ENCODE data around the gene SYTL3. TPM values are rescaled to one million over a fixed set of nuclear protein-coding genes. Genes with fewer than 3 reads are reported as not detected.
A peak's percentile ranks its signal among the peaks of the same experiment; 100 is the strongest.

SYTL3 gene
- total and polyA plus RNA-seq, 2 of the 8 experiments (the other 6 are each of a cell fraction or from before 2014, with no cell fraction given), result 0.27 to 0.99 TPM

DNA sequence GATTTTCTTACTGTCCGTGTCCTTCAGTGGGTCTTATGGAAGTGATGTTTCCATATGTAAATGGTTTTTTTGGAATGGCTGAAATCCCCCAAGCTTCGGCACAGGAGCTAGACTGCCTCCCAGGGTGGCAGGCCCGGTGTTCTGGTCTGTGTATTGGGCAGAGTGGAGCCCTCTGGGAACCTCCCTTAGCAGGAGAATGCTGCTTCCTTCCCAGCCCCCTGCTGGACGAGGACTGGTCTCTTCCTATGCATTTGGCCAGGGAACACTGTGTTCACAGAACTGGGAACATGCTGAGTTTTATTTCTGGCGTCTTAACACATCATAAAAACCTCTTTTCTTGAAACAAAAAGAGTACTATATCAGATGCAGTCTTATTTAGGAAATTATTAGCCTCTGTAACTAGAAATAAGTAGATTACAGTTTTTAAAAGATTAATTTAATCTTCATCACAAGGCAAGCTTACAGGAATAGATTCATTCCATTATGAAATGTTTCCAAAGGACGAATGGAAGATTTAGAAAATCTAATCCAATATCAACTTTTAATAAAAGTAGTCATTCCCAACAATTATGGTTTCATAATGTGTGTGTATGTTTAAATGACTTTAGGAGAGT is 56.6 kb downstream of the SYTL3 start:
- Histone ChIP-seq H2BK15ac (ENCODE audit: low read length) (peak overlapping the region; percentile 19; the same call in 1 of the 2 replicates), H2BK120ac (replicated peaks; ENCODE audit: low read depth, low read length) (no peak overlapping the region), H3K36me3 (ENCODE audit: control insufficient read depth in 2 of 4, insufficient read depth in 4 of 4, low read length in 3 of 4) (no peaks in the 10 kb centered on the region), H3K23me2 (ENCODE audit: low read depth, low read length) (no peaks in the 10 kb centered on the region; the same call in 1 of the 2 replicates), H3K14ac (ENCODE audit: insufficient read length) (no peak overlapping the region), H3K27ac (ENCODE audit: low read depth, low read length) (no peak overlapping the region), H4K5ac (ENCODE audit: insufficient read length, low read depth, low read length) (no peak overlapping the region), H3K4me2 (ENCODE audit: insufficient read depth in 1 of 2, low read depth in 2 of 2, low read length in 2 of 2) (no peak overlapping the region), H3K4me1 (replicated peaks in 1 of 4; ENCODE audit: control insufficient read depth in 3 of 4, insufficient read depth in 4 of 4, low read length in 3 of 4) (peaks cover 0 to 4% (median 1%) of the 10 kb centered on the region in 4 experiments; a peak in 1 of 7 replicates), H2BK5ac (ENCODE audit: low read depth, low read length) (no peak overlapping the region), H3K23ac (ENCODE audit: insufficient read length) (no peak overlapping the region), H2BK12ac (ENCODE audit: low read depth, low read length) (no peak overlapping the region), H4K8ac (ENCODE audit: extremely low read depth, insufficient read depth, low read length) (no peak overlapping the region), H2BK20ac (ENCODE audit: low read length) (no peak overlapping the region), H2AK5ac (ENCODE audit: low read depth, low read length) (no peak overlapping the region), H4K91ac (replicated peaks; ENCODE audit: insufficient read length, low read length) (no peak overlapping the region), H2AFZ (ENCODE audit: low read length) (no peak overlapping the region), H3K4ac (replicated peaks; ENCODE audit: insufficient read length, low read depth, low read length) (no peak overlapping the region), H3K79me1 (ENCODE audit: low read depth, low read length) (no peaks in the 10 kb centered on the region), H3K56ac (replicated peaks; ENCODE audit: insufficient read length, low read depth, low read length) (no peak overlapping the region), H3K79me2 (ENCODE audit: control insufficient read depth in 1 of 2, insufficient read depth in 2 of 2, low read length in 2 of 2) (no peaks in the 10 kb centered on the region), H4K20me1 (replicated peaks in 1 of 2; ENCODE audit: control insufficient read depth in 1 of 2, insufficient read depth in 2 of 2, low read length in 2 of 2) (no peaks in the 10 kb centered on the region), H3K9me3 (ENCODE audit: insufficient read depth in 2 of 2, low read depth in 1 of 2, low read length in 1 of 2) (no peaks in the 10 kb centered on the region), H3K9ac (replicated peaks in 1 of 4; ENCODE audit: extremely low read depth in 1 of 4, low read depth in 3 of 4, low read length in 3 of 4) (no peak overlapping the region), H3K4me3 (ENCODE audit: extremely low read depth in 1 of 4, insufficient read depth in 2 of 4, low read depth in 3 of 4, low read length in 4 of 4) (no peak overlapping the region), H3K18ac (ENCODE audit: extremely low read depth, low read length) (no peak overlapping the region), H3K27me3 (replicated peaks in 1 of 4; ENCODE audit: control insufficient read depth in 3 of 4, extremely low read depth in 1 of 4, insufficient read depth in 3 of 4, low read length in 3 of 4) (no peaks in the 10 kb centered on the region)
- TF ChIP-seq POU5F1 (IDR thresholded peaks at IDR 0.05; ENCODE audit: low read depth, low read length) (no peak), KDM1A (IDR thresholded peaks at IDR 0.05; ENCODE audit: borderline replicate concordance, low read length) (peak; percentile 71; the same call in 1 of the 2 replicates), BACH1 (IDR thresholded peaks at IDR 0.05; ENCODE audit: low read length) (no peak), SP4 (IDR thresholded peaks at IDR 0.05; ENCODE audit: low read length) (no peak), RAD21 (IDR thresholded peaks at IDR 0.05 in 1 of 2, conservative IDR thresholded peaks at IDR 0.05 in 1 of 2; ENCODE audit: low read depth in 2 of 2, low read length in 2 of 2) (peak in 1 of 2 experiments; percentile 30; a peak in 1 of 4 replicates), SIRT6 (IDR thresholded peaks at IDR 0.05; ENCODE audit: low read length) (no peak)
- TF ChIP-seq, protein P1, sequence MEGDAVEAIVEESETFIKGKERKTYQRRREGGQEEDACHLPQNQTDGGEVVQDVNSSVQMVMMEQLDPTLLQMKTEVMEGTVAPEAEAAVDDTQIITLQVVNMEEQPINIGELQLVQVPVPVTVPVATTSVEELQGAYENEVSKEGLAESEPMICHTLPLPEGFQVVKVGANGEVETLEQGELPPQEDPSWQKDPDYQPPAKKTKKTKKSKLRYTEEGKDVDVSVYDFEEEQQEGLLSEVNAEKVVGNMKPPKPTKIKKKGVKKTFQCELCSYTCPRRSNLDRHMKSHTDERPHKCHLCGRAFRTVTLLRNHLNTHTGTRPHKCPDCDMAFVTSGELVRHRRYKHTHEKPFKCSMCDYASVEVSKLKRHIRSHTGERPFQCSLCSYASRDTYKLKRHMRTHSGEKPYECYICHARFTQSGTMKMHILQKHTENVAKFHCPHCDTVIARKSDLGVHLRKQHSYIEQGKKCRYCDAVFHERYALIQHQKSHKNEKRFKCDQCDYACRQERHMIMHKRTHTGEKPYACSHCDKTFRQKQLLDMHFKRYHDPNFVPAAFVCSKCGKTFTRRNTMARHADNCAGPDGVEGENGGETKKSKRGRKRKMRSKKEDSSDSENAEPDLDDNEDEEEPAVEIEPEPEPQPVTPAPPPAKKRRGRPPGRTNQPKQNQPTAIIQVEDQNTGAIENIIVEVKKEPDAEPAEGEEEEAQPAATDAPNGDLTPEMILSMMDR (IDR thresholded peaks at IDR 0.05; ENCODE audit: control extremely low read depth in 1 of 3, insufficient read depth in 1 of 3, low read depth in 1 of 3, low read length in 3 of 3), result peak; percentile 39 to 61 (median 60)
- FAIRE-seq (no peak), DNase-seq (ENCODE audit: low read depth in 1 of 2, low spot score in 2 of 2) (no peak)
- WGBS, 2 experiments (ENCODE audit: extremely low coverage in 1 of 2, insufficient coverage in 1 of 2, insufficient read length in 1 of 2, insufficient replicate concordance in 2 of 2, low coverage in 1 of 2, low lambda C conversion rate in 2 of 2, missing lambda C conversion rate in 1 of 2), result 72% methylated on average over 6 of the region's 6 CpGs; no CpG with 5 or more reads in 1 of the 2 experiments
- CTCF ChIA-PET (ENCODE audit: partially characterized antibody), result interaction anchor here (0.6 to 4.3 kb wide), 31 partner anchors 9 to 485 kb away, joined by 3 to 32 read pairs (median 4); no protein-coding TSS in a partner anchor
- POLR2A ChIA-PET (ENCODE audit: partially characterized antibody), result interaction anchor here (0.7 to 1.8 kb wide), 5 partner anchors 12 to 217 kb away, joined by 3 to 5 read pairs (median 3); no protein-coding TSS in a partner anchor
